ENCODE measurements around the gene FBL.
"Not testable (repeated sequence)": the region's sequence is repeated elsewhere in the genome, so short reads cannot be mapped to it uniquely, and the experiment has no call there.

Gene FBL

DNA sequence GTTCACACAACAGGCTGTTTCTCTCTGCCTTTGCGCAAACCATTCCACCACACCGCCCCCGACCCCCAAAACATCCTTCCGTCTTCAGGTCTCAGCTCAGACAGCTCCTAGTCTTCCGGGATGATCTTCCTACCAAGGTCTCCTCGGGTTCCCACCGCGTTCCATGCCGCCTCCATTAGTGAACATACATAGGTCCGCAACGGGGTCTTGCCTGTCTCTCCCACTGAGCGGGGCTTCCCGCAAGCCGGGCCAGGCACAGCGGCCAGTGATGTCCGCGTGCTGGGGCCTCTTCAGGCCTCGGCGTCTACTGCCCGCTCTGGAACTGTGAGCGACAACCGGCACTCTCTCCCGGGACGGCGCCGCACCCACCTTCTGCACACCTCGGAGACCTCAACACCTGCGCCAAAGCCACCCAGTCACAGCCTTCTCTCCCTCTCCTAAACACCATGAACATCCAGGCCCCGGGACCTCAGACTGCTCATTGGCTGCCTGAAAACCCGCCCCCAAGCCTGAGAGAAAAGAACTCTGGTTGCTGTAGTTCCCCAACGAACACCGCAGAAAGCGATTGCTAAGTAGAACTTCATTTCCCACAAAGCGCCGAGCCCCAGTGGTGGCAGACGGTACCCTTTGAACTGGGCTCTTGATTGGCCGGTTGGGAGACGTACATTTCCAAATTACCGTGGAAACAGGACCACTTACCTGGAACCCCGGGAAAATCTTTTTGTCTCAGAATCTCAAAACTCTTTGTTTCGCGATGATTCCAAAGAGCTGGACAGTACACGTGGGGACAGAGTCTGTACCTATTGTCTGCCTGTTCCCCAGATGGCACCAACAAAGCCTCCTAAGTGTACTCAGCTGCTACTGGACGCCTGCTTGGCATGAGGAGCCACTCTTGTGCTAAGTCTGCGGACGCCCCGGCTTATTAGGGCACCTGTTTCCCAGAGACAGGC, 21.8 kb downstream of the FBL start:
- H3K36me3 ChIP-seq: peaks cover 50% of the 10 kb centered on the region
- H3K9ac ChIP-seq: peak overlapping the region; percentile 73
- H3K27ac ChIP-seq: no peak overlapping the region
- H3K4me3 ChIP-seq: peak overlapping the region; percentile 73
- no peaks in the 10 kb centered on the region for H3K9me3 ChIP-seq
- peak overlapping the region; percentile 77 for H3K4me2 ChIP-seq
- peaks cover 6% of the 10 kb centered on the region for H4K20me1 ChIP-seq
- no peaks in the 10 kb centered on the region for H3K27me3 ChIP-seq
- no peak for TF ChIP-seq Cebpa-rat (IDR thresholded peaks at IDR 0.05)
- peaks cover 21% of the 10 kb centered on the region; the same call in 1 of the 2 replicates for H3K4me1 ChIP-seq

DNA sequence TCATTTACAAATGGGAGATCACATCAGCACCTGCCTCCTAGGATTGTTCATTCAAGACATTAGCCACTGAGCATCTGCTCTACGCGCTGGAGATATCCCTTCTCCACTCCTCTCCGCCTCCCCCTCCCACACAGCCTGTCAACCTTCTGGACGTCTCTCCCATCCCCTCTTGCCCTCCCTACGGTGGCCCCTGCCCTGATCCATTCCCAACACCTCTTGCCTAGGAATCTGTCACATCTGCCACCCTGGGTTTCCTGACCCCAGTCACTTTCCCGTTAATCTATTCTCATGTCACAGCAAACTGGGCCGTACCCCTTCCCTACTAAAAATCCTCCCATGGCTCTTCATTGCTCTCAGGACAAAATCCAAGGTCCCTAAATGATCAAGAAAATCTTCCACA, 22.5 kb downstream of the FBL start:
- Histone ChIP-seq H3K9me3 (no peaks in the 10 kb centered on the region), H3K4me1 (peaks cover 13% of the 10 kb centered on the region; the same call in 1 of the 2 replicates), H3K9ac (peak overlapping the region; percentile 73), H3K4me3 (peak overlapping the region; percentile 73), H3K4me2 (peak overlapping the region; percentile 77), H3K27ac (no peak overlapping the region), H4K20me1 (no peaks in the 10 kb centered on the region), H3K27me3 (no peaks in the 10 kb centered on the region), H3K36me3 (peaks cover 43% of the 10 kb centered on the region)
- no peak for TF ChIP-seq Cebpa-rat (IDR thresholded peaks at IDR 0.05)

DNA sequence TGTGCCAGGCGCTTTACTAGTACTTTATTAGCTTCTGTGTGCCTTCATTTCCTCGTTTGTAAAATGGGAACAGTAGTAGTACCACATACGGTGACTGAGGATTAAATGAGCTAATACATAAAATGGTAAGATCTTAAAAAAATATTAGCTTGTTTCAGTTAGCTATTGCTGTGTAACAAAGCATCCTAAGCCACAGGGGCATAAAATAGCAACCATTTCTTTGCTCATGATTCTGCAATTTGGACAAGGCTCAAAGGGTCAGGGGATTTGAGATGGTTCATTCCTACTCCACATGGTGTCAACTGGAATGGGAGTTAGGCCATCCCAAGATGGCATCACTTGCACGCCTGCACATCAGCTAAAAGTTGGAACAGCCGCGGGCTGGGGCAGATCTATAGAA, 25.5 kb downstream of the FBL start:
- no peak overlapping the region for H3K9ac ChIP-seq
- no peaks in the 10 kb centered on the region for H3K27me3 ChIP-seq
- H3K4me2 ChIP-seq: no peak overlapping the region
- H3K36me3 ChIP-seq: peaks cover 17% of the 10 kb centered on the region
- H4K20me1 ChIP-seq: no peaks in the 10 kb centered on the region
- no peak for TF ChIP-seq Cebpa-rat (IDR thresholded peaks at IDR 0.05)
- H3K4me1 ChIP-seq: peaks cover 12% of the 10 kb centered on the region; the same call in 1 of the 2 replicates
- H3K4me3 ChIP-seq: no peak overlapping the region
- no peak overlapping the region for H3K27ac ChIP-seq
- no peaks in the 10 kb centered on the region for H3K9me3 ChIP-seq

DNA sequence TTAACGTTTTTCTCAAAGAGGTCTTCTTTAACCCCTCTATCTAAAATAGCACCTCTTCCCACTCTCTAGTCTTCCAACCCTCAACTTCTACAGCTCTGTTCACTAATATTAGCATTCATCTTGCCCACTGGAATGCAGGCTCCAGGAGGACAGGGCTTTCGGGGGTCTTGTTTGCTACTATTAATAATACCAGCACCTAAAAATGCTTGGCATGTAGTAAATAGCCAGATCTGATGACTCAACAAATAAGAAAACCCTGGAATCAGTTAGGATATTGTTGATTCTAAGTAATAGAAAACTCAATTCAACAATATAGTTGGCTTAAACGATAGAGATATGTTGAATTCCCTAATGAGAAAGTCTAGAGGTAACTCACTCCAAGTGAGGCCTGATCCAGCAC, 26.4 kb downstream of the FBL start:
- H3K4me1 ChIP-seq: peaks cover 8% of the 10 kb centered on the region; the same call in 1 of the 2 replicates
- no peak overlapping the region for H3K9ac ChIP-seq
- peaks cover 8% of the 10 kb centered on the region; the same call in 1 of the 2 replicates for H3K36me3 ChIP-seq
- H3K27ac ChIP-seq: no peak overlapping the region
- TF ChIP-seq Cebpa-rat (IDR thresholded peaks at IDR 0.05): no peak
- no peak overlapping the region for H3K4me2 ChIP-seq
- H3K27me3 ChIP-seq: no peaks in the 10 kb centered on the region
- no peak overlapping the region for H3K4me3 ChIP-seq
- no peaks in the 10 kb centered on the region for H4K20me1 ChIP-seq
- H3K9me3 ChIP-seq: no peaks in the 10 kb centered on the region

DNA sequence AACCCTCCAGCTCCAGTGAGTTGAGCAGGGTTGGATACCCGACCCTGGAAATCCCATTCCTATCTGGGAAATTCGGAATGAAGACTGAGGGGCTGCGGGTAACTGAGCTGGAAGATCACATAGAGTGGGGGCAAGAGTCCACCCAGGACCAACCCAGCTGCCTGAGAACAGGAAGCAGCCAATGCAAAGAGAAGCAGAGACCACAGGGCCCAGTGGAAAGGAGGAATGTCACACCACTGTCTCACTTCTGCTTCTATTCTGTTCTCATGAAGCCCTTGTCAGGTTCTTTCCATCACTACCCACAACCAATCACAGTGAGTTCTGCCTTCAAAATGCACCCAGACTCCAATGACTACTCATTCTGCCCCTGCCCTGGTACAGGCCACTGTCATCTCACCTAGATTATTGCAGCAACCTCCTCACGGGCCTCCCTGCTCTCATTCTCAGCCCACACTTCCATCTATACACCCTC, 27.5 kb downstream of the FBL start:
- TF ChIP-seq Cebpa-rat (IDR thresholded peaks at IDR 0.05): no peak
- Histone ChIP-seq H3K9me3 (no peaks in the 10 kb centered on the region), H3K4me3 (no peak overlapping the region), H3K4me2 (no peak overlapping the region), H3K36me3 (peaks cover 7% of the 10 kb centered on the region; the same call in 1 of the 2 replicates), H3K4me1 (peaks cover 3% of the 10 kb centered on the region; the same call in 1 of the 2 replicates), H3K9ac (no peak overlapping the region), H3K27ac (no peak overlapping the region), H3K27me3 (no peaks in the 10 kb centered on the region), H4K20me1 (no peaks in the 10 kb centered on the region)

DNA sequence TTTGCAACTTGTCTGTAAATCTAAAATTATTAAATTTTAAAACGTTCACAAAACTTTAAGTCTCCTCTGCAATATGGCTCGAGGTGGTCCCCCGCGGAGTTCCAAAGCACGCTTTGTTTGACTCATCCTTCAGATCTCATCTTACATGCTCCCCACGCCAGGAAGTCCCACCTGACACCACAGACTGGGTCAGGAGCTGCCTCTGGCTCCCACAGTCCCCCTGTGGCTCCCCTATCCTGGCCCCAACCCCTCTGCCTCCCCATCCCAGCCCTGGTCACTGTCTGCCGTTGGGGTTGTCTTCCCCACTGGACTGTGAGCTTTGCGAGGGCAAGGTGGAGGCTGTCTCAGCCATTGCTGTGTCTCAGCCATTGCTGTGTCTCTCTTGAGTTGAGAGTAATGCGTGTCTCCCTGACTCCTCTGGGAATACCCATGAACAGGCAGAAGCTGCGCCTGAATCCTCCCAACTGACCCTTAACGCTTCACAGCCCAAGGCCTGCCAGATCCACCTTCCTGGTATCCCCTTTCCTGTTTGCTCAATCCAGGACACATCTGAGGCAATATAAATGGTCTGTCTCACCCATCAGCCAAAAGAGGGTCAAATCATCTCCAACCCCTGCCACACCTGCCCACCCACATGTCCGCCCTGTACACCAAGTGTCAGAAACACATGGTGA, 28.2 kb downstream of the FBL start:
- no peak overlapping the region for H3K9ac ChIP-seq
- no peak for TF ChIP-seq Cebpa-rat (IDR thresholded peaks at IDR 0.05)
- peaks cover 7% of the 10 kb centered on the region; the same call in 1 of the 2 replicates for H3K36me3 ChIP-seq
- H3K27me3 ChIP-seq: no peaks in the 10 kb centered on the region
- no peak overlapping the region for H3K27ac ChIP-seq
- no peaks in the 10 kb centered on the region for H3K4me1 ChIP-seq
- H4K20me1 ChIP-seq: no peaks in the 10 kb centered on the region
- no peak overlapping the region for H3K4me3 ChIP-seq
- no peaks in the 10 kb centered on the region for H3K9me3 ChIP-seq
- no peak overlapping the region for H3K4me2 ChIP-seq

DNA sequence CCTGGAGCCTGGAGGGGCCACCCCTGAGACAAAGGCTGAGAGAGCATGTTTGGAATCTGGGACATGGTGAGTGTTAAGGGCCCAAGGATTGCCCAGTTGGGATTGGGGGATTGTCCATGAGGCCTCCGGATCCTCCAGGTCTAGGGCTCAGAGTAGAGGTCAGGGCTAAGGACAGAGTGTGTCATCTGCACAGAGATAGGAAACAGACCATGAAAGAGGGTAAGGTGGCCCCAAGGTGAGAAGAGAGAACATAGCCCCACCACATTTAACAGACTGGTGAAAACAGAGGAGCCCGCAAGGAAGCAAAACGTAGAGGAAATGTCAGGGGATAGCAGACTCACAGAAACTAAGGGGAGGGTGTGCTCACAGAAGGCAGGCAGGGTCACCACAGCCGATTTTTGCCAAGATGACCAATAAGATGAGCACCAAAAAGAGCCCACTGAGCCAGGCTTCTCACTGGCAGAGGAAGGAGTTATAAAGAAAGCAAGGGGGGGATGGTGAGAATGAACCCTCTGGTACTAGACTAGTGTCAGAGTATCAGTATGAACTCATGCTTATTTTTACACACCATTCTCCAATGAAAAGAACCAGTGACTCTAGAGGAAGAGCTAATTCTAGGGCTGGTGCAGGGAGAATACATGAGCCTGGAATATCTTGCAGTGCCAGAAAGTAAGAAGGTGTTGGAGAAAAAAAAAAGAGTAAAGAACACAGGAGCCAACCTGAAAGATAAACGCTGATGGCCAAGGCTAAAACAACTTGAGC, 29.7 kb downstream of the FBL start:
- Histone ChIP-seq H3K4me2 (no peak overlapping the region), H3K9ac (no peak overlapping the region), H3K27ac (no peak overlapping the region), H4K20me1 (no peaks in the 10 kb centered on the region), H3K4me1 (no peaks in the 10 kb centered on the region), H3K36me3 (peaks cover 3% of the 10 kb centered on the region; the same call in 1 of the 2 replicates), H3K9me3 (no peaks in the 10 kb centered on the region), H3K27me3 (no peaks in the 10 kb centered on the region), H3K4me3 (no peak overlapping the region)
- no peak for TF ChIP-seq Cebpa-rat (IDR thresholded peaks at IDR 0.05)

DNA sequence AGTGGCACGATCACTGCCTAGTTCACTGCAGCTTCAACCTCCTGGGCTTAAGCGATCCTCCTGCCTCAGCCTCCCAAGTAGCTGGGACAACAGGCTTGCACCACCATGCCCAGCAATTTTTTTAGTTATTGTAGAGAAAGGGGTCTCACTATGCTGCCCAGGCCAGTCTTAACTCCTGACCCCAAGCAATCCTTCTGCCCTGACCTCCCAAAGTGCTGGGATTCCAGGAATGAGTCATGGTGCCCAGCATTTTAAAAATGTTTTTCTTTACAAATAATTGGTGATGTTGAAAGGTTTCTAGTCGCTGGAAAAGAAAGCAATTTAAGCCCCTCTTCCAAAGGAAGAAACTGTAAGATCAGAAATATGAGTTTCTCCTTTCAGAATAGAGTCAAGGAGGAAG, 31.6 kb downstream of the FBL start:
- no peak overlapping the region for H3K9ac ChIP-seq
- H3K27ac ChIP-seq: no peak overlapping the region
- no peaks in the 10 kb centered on the region for H3K27me3 ChIP-seq
- H3K4me2 ChIP-seq: no peak overlapping the region
- no peaks in the 10 kb centered on the region for H3K4me1 ChIP-seq
- no peaks in the 10 kb centered on the region for H4K20me1 ChIP-seq
- no peak overlapping the region for H3K4me3 ChIP-seq
- no peaks in the 10 kb centered on the region for H3K9me3 ChIP-seq
- no peaks in the 10 kb centered on the region for H3K36me3 ChIP-seq
- TF ChIP-seq Cebpa-rat (IDR thresholded peaks at IDR 0.05): no peak

DNA sequence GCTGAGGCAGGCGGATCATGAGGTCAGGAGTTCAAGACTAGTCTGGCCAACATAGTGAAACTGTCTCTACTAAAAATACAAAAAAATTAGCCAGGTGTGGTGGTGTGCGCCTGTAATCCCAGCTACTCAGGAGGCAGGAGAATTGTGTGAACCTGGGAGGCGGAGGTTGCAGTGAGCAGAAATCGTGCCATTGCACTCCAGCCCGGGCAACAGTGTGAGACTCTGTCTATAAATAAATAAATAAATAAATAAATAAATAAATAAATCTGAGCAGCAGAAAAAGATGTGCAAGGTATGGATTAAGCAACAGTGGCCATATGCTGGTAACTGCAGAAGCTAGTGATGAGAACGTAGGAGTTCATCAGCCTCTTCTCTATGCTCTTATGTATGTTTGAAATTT, 32.1 kb downstream of the FBL start:
- not testable (repeated sequence) for H3K36me3 ChIP-seq, H3K27ac ChIP-seq, H3K27me3 ChIP-seq, H3K4me3 ChIP-seq, H3K4me2 ChIP-seq, H3K9ac ChIP-seq, H3K9me3 ChIP-seq, H3K4me1 ChIP-seq, H4K20me1 ChIP-seq
